Breast epithelium (tissue), 3 donors: Measurements from ENCODE around the gene SDCBP2.

Experiments used
- CTCF ChIP-seq, 3 donors: fragments of 450-650 bp; IDR thresholded peaks; one replicate each; pipeline ENCODE4 v1.5.1; 2016 to 2017; ENCODE audit warnings: antibody characterized with exemption in 3 of 3, mild to moderate bottlenecking in 3 of 3, moderate library complexity in 3 of 3
- POLR2A ChIP-seq: fragments of 450-650 bp; IDR thresholded peaks from one replicate; pipeline ENCODE4 v1.6.1; 2016; ENCODE audit warnings: antibody characterized with exemption, mild to moderate bottlenecking, moderate library complexity
- POLR2AphosphoS5 ChIP-seq, 3 donors: sonication (generic); formaldehyde crosslinking; IDR thresholded peaks; one replicate each; pipeline ENCODE4 v1.6.1; 2017; ENCODE audit warnings: antibody characterized with exemption in 3 of 3

- no peak for TF ChIP-seq POLR2A
- TF ChIP-seq CTCF (IDR thresholded peaks at IDR 0.05) = no peak
- no peak for TF ChIP-seq POLR2AphosphoS5 (IDR thresholded peaks at IDR 0.05)
Observed at GRCh38 chr20:1309439-1309847, 19.5 kb downstream of the SDCBP2 start.
